Astrocyte (in vitro differentiated cells and primary cell): Measurements from ENCODE around the gene TMEM107. TPM values are rescaled to one million over a fixed set of nuclear protein-coding genes. Genes with fewer than 3 reads are reported as not detected.
"Not testable (repeated sequence)": the region's sequence is repeated elsewhere in the genome, so short reads cannot be mapped to it uniquely, and the experiment has no call there.

Experiments used
- DNase-seq: peaks from one replicate; pipeline ENCODE4 v3.0.0-alpha.2; 2010; ENCODE audit warnings: low read depth
- FAIRE-seq: peaks from 2 replicates; lab custom pipeline; 2011; peaks lifted over from hg19 to GRCh38; lab: Jason Lieb, UNC
- H2AFZ ChIP-seq: 2 replicates; pipeline ENCODE4 v1.6.0; 2012; ENCODE audit warnings: low read depth, low read length, inconsistent platforms
- H3K27ac ChIP-seq: 2 replicates; pipeline ENCODE4 v1.5.1; 2011; ENCODE audit warnings: low read depth, low read length, inconsistent platforms
- H3K27me3 ChIP-seq: 2 replicates; pipeline ENCODE4 v1.6.0; 2011; ENCODE audit warnings: low read length, inconsistent platforms; ENCODE audit not compliant: insufficient read depth
- H3K36me3 ChIP-seq: 2 replicates; pipeline ENCODE4 v1.5.1; 2011; ENCODE audit warnings: low read length, inconsistent platforms; ENCODE audit not compliant: insufficient read depth
- H3K4me1 ChIP-seq: 2 replicates; pipeline ENCODE4 v1.5.1; 2011; ENCODE audit warnings: low read length, inconsistent platforms; ENCODE audit not compliant: insufficient read depth
- H3K4me2 ChIP-seq: 2 replicates; pipeline ENCODE4 v1.6.0; 2012; ENCODE audit warnings: low read length, inconsistent platforms
- H3K4me3 ChIP-seq: 2 replicates; pipeline ENCODE4 v1.5.1; 2011; ENCODE audit warnings: low read depth, mild to moderate bottlenecking, low read length, inconsistent platforms; ENCODE audit not compliant: insufficient read depth
- H3K79me2 ChIP-seq: 2 replicates; pipeline ENCODE4 v1.6.0; 2012; ENCODE audit warnings: mild to moderate bottlenecking, low read length, inconsistent platforms; ENCODE audit not compliant: insufficient read depth
- H3K9ac ChIP-seq: 2 replicates; pipeline ENCODE4 v1.6.0; 2012; ENCODE audit warnings: mild to moderate bottlenecking, low read length, inconsistent platforms
- H3K9me3 ChIP-seq: 2 replicates; pipeline ENCODE4 v1.5.1; 2012; ENCODE audit warnings: low read depth, mild to moderate bottlenecking, low read length, inconsistent platforms; ENCODE audit not compliant: insufficient read depth
- H4K20me1 ChIP-seq: 2 replicates; pipeline ENCODE4 v1.6.0; 2012; ENCODE audit warnings: low read length, inconsistent platforms; ENCODE audit not compliant: insufficient read depth
- H3K27ac Mint-ChIP-seq: one replicate; pipeline ENCODE4 v1.8.0; 2021; ENCODE audit warnings: mild to moderate bottlenecking, mixed read lengths; ENCODE audit not compliant: unreplicated experiment
- H3K27me3 Mint-ChIP-seq: one replicate; pipeline ENCODE4 v1.8.0; 2021; ENCODE audit warnings: low read depth, mixed read lengths; ENCODE audit not compliant: unreplicated experiment
- H3K36me3 Mint-ChIP-seq: one replicate; pipeline ENCODE4 v1.8.0; 2021; ENCODE audit warnings: low read depth, mixed read lengths; ENCODE audit not compliant: unreplicated experiment
- H3K4me1 Mint-ChIP-seq: one replicate; pipeline ENCODE4 v1.8.0; 2021; ENCODE audit warnings: low read depth, mixed read lengths; ENCODE audit not compliant: unreplicated experiment
- H3K4me3 Mint-ChIP-seq: one replicate; pipeline ENCODE4 v1.8.0; 2021; ENCODE audit warnings: mild to moderate bottlenecking, moderate library complexity, mixed read lengths; ENCODE audit not compliant: unreplicated experiment
- H3K9me3 Mint-ChIP-seq: one replicate; pipeline ENCODE4 v1.8.0; 2021; ENCODE audit warnings: mild to moderate bottlenecking, mixed read lengths; ENCODE audit not compliant: unreplicated experiment
- EZH2 ChIP-seq: IDR thresholded peaks from 2 replicates; pipeline ENCODE4 v1.6.1; 2012; ENCODE audit warnings: mild to moderate bottlenecking, low read length, inconsistent platforms; ENCODE audit not compliant: insufficient read depth
- total RNA-seq: library from RNA; stranded (reverse); gene quantifications from 2 replicates; pipeline ENCODE4 v1.2.1, GENCODE V29; 2021
- TF ChIP-seq, protein P1 (sequence below): IDR thresholded peaks from 2 replicates; pipeline ENCODE4 v1.5.1; 2011; ENCODE audit warnings: low read depth, mild to moderate bottlenecking, inconsistent platforms, low read length, moderate library complexity; ENCODE audit not compliant: insufficient read depth

TMEM107 gene
- total RNA-seq, 1 donor from 2014 or later: 9.4 TPM

DNA sequence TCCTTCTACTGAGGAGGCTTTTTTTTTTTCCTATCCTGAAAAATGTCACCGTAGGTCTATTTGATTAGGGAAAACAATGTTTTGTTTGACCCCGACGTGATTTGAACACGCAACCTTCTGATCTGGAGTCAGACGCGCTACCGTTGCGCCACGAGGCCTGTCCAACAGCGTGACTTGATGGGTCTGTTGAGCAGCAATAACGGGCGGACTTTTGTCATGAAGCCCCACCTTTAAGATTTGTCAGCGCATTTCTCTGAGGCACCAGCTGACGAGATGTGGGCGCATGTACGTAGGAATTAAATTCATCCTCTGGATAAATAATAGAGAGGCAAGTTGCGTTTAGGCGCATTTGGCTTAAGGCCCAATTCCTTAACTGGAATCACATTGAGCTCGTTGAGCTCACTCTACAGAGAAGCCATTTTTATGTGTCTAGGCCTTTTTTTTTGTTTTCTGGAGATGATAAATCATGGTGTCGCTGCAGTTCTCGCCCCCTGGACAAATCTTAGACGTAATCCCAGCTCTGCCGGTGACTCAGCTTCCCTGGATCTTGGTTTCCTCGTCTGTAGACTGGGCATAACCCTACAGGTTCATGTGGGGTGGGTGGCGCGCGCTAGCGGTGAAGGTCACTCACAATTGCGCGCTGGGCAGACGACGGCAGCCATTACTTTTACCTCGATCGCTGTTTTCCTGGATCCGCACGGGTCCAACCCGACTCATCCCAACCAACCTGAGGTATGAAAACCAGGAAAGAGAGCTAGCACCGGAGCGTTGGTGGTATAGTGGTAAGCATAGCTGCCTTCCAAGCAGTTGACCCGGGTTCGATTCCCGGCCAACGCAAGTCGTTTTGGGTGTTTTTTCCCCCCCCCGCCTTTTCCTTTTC is 44.8 kb upstream of the TMEM107 start:
- H3K9me3 Mint-ChIP-seq: peaks cover 2% of the 10 kb centered on the region
- DNase-seq: peak; percentile 87
- no peaks in the 10 kb centered on the region for H3K36me3 ChIP-seq
- H3K9me3 ChIP-seq: no peaks in the 10 kb centered on the region
- H3K27me3 ChIP-seq: no peaks in the 10 kb centered on the region
- peak overlapping the region; percentile 91 for H3K9ac ChIP-seq
- H3K36me3 Mint-ChIP-seq: peaks cover 3% of the 10 kb centered on the region
- peaks cover 9% of the 10 kb centered on the region for H3K4me1 ChIP-seq
- H3K27ac ChIP-seq: peak overlapping the region; percentile 89
- FAIRE-seq: no peak
- H3K4me2 ChIP-seq: peak overlapping the region; percentile 92
- H3K4me1 Mint-ChIP-seq: peaks cover 4% of the 10 kb centered on the region
- H3K27ac Mint-ChIP-seq: peak overlapping the region; percentile 93
- H3K27me3 Mint-ChIP-seq: no peaks in the 10 kb centered on the region
- H3K79me2 ChIP-seq: no peaks in the 10 kb centered on the region
- peak overlapping the region; percentile 77 for H3K4me3 ChIP-seq
- peak overlapping the region; percentile 82 for H2AFZ ChIP-seq
- H4K20me1 ChIP-seq: peaks cover 4% of the 10 kb centered on the region
- TF ChIP-seq, protein P1, sequence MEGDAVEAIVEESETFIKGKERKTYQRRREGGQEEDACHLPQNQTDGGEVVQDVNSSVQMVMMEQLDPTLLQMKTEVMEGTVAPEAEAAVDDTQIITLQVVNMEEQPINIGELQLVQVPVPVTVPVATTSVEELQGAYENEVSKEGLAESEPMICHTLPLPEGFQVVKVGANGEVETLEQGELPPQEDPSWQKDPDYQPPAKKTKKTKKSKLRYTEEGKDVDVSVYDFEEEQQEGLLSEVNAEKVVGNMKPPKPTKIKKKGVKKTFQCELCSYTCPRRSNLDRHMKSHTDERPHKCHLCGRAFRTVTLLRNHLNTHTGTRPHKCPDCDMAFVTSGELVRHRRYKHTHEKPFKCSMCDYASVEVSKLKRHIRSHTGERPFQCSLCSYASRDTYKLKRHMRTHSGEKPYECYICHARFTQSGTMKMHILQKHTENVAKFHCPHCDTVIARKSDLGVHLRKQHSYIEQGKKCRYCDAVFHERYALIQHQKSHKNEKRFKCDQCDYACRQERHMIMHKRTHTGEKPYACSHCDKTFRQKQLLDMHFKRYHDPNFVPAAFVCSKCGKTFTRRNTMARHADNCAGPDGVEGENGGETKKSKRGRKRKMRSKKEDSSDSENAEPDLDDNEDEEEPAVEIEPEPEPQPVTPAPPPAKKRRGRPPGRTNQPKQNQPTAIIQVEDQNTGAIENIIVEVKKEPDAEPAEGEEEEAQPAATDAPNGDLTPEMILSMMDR: no peak
- no peak for TF ChIP-seq EZH2
- H3K4me3 Mint-ChIP-seq: peak overlapping the region; percentile 90

- not testable (repeated sequence) for H3K27me3 ChIP-seq, FAIRE-seq, H4K20me1 ChIP-seq, H3K4me3 ChIP-seq, H3K4me3 Mint-ChIP-seq, H3K27ac Mint-ChIP-seq, H3K9me3 ChIP-seq, H3K4me1 ChIP-seq, H3K4me2 ChIP-seq, H3K36me3 Mint-ChIP-seq, H3K4me1 Mint-ChIP-seq, H3K9ac ChIP-seq, H2AFZ ChIP-seq, H3K36me3 ChIP-seq, H3K9me3 Mint-ChIP-seq, H3K27me3 Mint-ChIP-seq, DNase-seq, H3K27ac ChIP-seq
- H3K79me2 ChIP-seq: peaks cover 14% of the 10 kb centered on the region
Observed at GRCh38 chr17:8214000-8214399, 37.8 kb upstream of the TMEM107 start.

DNA sequence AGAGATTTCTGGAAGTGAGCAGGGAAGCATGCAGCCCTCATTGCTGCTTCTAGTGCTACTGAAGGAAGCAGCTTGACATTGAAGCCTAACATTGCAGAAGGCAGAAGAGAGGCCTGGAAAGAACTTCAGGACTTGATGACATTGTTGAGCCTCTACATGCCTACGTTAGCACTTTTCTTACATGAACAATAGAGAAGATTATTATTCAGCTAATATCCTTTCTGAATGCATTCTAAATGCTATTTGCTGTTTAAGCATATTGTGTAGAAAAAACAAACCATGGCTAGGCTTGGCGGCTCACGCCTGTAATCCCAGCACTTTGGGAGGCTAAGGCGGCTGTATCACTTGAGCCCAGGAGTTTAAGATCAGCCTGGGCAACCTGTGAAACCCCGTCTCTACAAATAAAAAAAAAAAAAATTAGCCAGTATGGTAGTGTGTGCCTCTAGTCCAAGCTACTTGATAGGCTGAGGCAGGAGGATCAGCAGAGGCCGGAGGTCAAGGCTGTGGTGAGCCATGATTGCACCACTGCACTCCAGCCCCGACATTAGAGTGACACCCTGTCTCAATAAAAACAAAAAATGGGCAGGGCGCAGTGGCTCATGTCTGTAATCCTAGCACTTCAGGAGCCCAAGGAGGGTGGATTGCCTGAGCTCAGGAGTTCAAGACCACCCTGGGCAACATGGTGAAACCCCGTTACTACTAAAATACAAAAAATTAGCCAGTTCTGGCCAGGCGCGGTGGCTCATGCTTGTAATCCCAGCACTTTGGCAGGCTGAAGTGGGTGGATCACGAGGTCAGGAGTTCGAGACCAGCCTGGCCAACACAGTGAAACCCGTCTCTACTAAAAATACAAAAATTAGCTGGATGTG is 36.4 kb upstream of the TMEM107 start:
- Mint-ChIP-seq H3K27me3 (no peaks in the 10 kb centered on the region), H3K27ac (no peak overlapping the region), H3K9me3 (no peaks in the 10 kb centered on the region), H3K4me3 (no peak overlapping the region), H3K36me3 (no peaks in the 10 kb centered on the region), H3K4me1 (no peaks in the 10 kb centered on the region)
- Histone ChIP-seq H3K9ac (no peak overlapping the region), H3K4me2 (no peak overlapping the region), H3K27me3 (no peaks in the 10 kb centered on the region), H3K4me1 (peaks cover 4% of the 10 kb centered on the region), H4K20me1 (peaks cover under 1% of the 10 kb centered on the region), H3K27ac (no peak overlapping the region), H3K79me2 (peaks cover 24% of the 10 kb centered on the region), H2AFZ (no peak overlapping the region), H3K9me3 (no peaks in the 10 kb centered on the region), H3K36me3 (no peaks in the 10 kb centered on the region), H3K4me3 (no peak overlapping the region)
- FAIRE-seq (no peak), DNase-seq (no peak)
- TF ChIP-seq, protein P1: no peak
- TF ChIP-seq EZH2: no peak
